ENCODE measurements around the gene SLC25A44.

Gene SLC25A44

DNA sequence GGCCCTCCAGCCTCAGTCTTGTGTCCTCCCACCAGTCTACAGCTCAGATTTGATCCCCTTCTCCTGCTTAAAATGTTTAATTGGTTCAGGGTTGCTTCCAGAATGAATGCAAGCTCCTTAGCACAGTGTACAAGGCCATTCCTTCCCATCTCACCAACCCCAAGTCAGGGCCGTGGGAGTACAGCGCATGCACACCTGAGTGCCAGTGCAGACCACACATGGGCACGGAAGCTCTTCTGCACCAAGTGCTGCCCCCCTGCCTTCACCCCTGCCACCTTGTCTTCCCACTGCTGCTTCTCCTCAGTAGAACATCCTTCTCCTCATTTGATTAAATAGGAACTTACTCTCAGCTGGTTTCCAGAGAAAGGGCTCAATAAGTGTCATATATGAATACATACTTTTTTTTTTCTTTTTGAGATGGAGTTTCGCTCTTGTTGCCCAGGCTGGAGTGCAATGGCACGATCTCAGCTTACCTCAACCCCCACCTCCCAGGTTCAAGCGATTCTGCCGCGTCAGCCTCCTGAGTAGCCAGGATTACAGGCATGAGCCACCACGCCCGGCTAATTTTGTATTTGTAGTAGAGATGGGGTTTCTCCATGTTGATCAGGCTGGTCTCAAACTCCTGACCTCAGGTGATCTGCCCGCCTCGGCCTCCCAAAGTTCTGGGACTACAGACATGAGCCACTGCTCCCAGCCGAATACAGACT is 28.2 kb downstream of the SLC25A44 start:
- in situ Hi-C loops (cut with HindIII; ENCODE audit: low pct_unique_long_range_greater_than_20kb, low sequenced_read_pairs): no loop called here
- no peak for TF ChIP-seq JUND (IDR thresholded peaks at IDR 0.05; ENCODE audit: low read depth)
- no peak for DNase-seq (ENCODE audit: low read depth in 1 of 2, low spot score in 1 of 2)

DNA sequence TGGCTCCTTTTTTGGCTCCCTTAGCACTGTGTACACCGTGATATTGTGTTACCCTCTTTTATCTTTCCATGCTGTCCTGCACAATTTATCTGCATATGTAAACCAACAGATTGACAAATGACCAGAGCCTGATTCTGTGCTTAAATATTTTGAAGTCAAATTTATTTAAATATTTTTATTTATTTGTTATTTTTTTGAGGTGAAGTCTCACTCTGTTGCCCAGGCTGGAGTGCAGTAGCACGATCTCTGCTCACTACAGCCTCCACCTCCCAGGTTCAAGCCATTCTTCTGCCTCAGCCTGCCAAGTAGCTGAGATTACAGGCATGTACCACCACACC is 31.7 kb downstream of the SLC25A44 start:
- no peak for DNase-seq (ENCODE audit: low read depth in 1 of 2, low spot score in 1 of 2)
- in situ Hi-C loops (cut with HindIII; ENCODE audit: low pct_unique_long_range_greater_than_20kb, low sequenced_read_pairs): no loop called here
- TF ChIP-seq JUND (IDR thresholded peaks at IDR 0.05; ENCODE audit: low read depth): no peak

DNA sequence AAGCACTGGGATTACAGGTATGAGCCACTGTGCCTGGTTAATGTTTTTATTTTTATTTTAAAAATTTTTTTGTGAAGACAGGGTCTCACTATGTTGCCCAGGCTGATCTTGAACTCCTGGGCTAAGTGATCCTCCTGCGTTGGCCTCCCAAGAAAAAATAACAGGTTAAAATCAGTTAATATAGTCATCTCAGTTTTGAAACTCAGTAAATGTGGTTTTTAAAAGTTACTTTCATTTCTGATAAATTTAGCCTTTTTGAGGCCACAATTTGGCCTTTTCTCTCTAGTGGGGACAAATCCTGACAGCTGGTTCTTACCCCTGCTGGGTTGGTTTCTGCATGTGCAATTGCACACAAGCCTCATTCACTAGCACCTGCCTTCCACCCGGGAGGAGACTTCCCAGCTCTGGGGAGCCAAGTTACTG is 32.2 kb downstream of the SLC25A44 start:
- in situ Hi-C loops (cut with HindIII; ENCODE audit: low pct_unique_long_range_greater_than_20kb, low sequenced_read_pairs): no loop called here
- no peak for DNase-seq (ENCODE audit: low read depth in 1 of 2, low spot score in 1 of 2)
- TF ChIP-seq JUND (IDR thresholded peaks at IDR 0.05; ENCODE audit: low read depth): no peak

DNA sequence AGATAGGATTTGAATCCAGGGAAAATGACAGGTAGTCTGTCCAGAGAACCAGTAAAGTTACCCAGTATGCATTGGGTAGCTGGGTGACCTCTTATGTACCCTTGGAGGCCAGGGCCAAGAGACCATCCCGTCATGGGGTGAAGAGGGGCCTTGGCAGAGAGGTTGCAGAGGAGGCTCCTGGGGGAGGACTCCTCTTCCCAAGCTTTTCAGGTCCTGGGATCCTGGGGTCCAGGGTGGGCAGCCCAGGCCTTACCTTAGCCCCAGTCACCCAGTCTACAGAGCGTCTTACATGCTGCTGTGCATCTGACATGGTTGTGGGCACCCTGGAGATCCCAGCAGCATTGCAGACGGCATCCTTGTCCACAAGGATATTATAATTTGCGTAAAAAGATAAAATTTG is 32.9 kb downstream of the SLC25A44 start:
- in situ Hi-C loops (cut with HindIII; ENCODE audit: low pct_unique_long_range_greater_than_20kb, low sequenced_read_pairs): no loop called here
- no peak for TF ChIP-seq JUND (IDR thresholded peaks at IDR 0.05; ENCODE audit: low read depth)
- DNase-seq (ENCODE audit: low read depth in 1 of 2, low spot score in 1 of 2): no peak

DNA sequence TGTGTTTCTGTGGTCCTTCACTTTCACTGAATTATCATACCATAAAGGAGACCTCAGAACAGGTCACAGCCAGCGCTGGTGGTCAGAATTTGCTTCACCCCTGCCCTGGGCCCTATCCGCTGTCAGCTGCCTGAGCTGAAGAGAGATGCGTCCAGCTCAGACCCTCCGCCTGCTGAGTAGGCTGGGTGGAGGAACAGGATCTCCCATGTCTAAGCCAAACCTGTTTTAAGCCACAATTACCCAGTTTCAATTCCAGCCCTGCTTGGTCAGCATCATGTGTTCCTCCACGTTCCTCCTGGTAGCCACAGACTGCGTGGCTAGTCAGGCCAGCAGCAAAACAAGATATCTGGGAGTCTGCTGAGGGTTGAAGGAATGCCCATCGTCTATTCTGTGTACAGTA is 34.6 kb downstream of the SLC25A44 start:
- no peak for DNase-seq (ENCODE audit: low read depth in 1 of 2, low spot score in 1 of 2)
- no peak for TF ChIP-seq JUND (IDR thresholded peaks at IDR 0.05; ENCODE audit: low read depth)
- in situ Hi-C loops (cut with HindIII; ENCODE audit: low pct_unique_long_range_greater_than_20kb, low sequenced_read_pairs): no loop called here

DNA sequence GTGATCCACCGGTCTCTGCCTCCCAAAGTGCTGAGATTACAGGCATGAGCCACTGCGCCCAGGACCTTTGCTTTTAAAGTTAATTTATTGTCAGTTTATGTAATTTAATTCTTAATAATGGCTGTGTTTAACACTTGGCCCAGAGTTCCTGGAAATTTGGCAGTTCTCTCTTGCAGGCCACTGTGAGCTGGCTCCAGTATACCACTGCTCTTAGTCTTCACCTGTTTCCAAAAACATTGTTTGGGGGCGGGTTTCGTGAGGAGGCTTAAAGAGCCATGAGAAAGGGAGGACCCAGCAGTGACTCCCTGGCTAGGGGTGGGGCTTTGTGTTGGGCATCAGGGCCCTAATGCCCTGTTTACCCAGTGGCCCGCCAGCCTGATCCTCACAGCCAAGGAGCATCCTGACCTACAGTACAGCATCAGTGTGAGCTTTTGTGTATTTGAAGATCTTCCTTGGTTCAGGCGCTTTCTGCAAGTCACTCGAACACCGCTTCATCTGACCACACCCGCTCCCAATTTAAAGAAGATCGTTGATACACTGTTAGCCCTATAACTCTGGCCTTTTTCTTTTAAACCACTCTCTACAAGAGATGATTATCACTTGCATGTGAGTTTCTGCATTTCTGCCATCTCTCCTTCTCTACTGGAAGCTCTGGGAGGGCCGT is 36.0 kb downstream of the SLC25A44 start:
- in situ Hi-C loops (cut with HindIII; ENCODE audit: low pct_unique_long_range_greater_than_20kb, low sequenced_read_pairs): no loop called here
- no peak for DNase-seq (ENCODE audit: low read depth in 1 of 2, low spot score in 1 of 2)
- no peak for TF ChIP-seq JUND (IDR thresholded peaks at IDR 0.05; ENCODE audit: low read depth)

DNA sequence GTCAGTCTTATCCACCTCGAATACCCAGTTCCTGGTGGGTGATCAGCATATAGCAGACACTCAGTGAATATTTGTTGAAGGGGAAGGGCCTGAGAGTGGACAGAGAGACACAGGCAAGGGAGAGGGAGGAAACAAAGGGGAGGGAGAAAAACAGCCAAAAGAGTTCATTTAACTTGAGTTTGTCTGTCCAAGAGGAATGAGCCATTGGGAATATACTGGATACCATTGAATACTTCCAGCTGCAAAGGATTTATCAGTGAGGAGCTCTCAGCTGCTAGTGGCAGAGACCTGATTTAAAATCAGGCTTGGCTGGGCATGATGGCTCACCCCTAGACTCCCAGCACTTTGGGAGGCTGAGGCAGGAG is 36.6 kb downstream of the SLC25A44 start:
- TF ChIP-seq JUND (IDR thresholded peaks at IDR 0.05; ENCODE audit: low read depth): no peak
- no peak for DNase-seq (ENCODE audit: low read depth in 1 of 2, low spot score in 1 of 2)
- in situ Hi-C loops (cut with HindIII; ENCODE audit: low pct_unique_long_range_greater_than_20kb, low sequenced_read_pairs): no loop called here

DNA sequence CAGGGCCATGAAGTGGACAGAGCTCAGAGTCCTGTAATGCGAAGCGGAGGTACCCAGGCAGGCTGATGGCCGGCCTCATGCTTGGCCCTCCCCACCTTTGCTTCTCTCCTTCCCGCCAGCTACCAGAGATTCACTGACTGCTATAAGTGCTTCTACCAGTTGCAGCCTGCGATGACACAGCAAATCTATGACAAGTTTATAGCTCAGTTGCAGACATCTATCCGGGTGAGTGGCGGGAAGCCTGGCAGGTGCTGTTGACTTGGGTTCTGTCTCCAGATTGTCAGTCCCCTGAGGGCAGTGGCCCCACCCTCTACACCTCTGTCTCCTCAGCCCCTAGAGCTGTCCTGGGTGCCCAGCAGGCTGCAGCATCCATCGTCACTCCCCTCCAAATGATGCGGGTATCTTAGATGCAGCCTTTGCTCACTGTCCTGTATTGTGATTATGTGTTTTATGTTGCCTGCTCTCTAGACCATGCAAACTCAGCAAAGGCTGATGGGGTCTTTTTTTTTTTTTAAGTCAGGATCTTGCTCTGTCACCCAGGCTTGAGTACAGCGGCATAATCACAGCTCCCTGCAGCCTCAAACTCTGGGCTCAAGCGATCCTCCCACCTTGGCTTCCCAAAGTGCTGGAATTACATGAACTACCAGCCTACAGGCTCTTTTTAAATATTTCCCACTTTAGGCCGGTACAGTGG is 38.4 kb downstream of the SLC25A44 start:
- in situ Hi-C loops (cut with HindIII; ENCODE audit: low pct_unique_long_range_greater_than_20kb, low sequenced_read_pairs): no loop called here
- no peak for TF ChIP-seq JUND (IDR thresholded peaks at IDR 0.05; ENCODE audit: low read depth)
- DNase-seq (ENCODE audit: low read depth in 1 of 2, low spot score in 1 of 2): no peak

DNA sequence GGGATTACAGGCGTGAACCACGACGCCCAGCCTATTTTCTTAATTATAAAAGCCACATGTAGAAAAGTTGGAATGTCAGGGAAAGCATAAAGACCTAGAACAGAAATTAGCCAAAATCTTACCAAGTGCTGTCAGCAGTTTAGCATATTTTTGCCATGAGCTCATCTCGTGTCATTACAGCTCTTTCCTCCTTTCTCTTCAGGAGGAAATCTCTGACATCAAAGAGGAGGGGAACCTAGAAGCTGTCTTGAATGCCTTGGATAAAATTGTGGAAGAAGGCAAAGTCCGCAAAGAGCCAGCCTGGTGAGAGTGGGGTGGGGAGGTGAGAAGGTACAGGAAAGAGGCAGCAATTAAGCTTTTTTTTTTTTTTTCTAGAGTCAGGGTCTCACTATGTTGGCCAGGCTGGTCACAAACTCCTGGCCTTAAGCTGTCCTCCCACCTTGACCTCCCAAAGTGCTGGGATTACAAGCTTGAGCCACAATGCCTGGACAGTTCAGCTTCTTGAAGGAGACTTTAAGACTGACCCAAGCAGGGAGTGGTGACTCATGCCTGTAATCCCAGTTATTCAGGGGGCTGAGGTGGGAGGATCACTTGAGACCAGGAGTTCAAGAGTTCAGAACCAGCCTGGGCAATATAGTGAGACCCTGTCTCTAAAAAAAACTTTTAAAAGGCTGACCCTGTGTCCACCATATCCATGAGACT is 39.7 kb downstream of the SLC25A44 start:
- DNase-seq (ENCODE audit: low read depth in 1 of 2, low spot score in 1 of 2): no peak

DNA sequence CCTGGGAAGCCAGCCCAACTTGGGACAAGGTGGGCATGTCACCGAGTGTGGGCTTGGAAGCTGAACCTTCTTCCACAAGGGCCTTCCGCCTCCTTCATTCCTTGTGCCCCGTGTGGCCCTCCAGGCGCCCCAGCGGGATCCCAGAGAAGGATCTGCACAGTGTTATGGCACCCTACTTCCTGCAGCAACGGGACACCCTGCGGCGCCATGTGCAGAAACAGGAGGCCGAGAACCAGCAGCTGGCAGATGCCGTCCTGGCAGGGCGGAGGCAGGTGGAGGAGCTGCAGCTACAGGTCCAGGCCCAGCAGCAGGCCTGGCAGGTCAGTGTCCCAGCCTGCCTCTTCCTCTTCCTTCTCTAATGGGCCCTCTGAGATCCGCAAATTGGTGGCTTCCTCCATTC is 42.3 kb downstream of the SLC25A44 start:
- in situ Hi-C loops (cut with HindIII; ENCODE audit: low pct_unique_long_range_greater_than_20kb, low sequenced_read_pairs): no loop called here

More for the DNA sequence above, 39.7 kb downstream of the SLC25A44 start:
- TF ChIP-seq JUND (IDR thresholded peaks at IDR 0.05; ENCODE audit: low read depth): no peak
- in situ Hi-C loops (cut with HindIII; ENCODE audit: low pct_unique_long_range_greater_than_20kb, low sequenced_read_pairs): no loop called here

DNA sequence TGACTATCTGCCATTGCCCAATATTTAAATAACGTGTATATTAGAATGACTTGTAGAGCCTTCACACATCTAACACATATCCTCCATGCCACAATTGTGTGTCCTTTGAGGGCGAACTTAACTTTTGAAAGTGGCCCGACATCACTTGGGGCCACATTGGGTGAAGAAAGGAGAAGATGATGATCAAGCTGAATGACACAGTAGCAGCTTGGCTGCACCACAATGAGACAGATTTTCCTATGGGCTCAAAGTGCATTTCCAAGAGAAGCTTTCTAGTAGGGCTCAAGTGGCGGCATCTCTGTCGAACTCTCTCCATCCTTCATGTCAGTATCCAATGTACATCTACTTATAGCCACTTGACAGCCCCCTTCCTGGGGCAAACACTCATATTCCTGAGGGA is 44.3 kb downstream of the SLC25A44 start:
- no peak for TF ChIP-seq JUND (IDR thresholded peaks at IDR 0.05; ENCODE audit: low read depth)
- in situ Hi-C loops (cut with HindIII; ENCODE audit: low pct_unique_long_range_greater_than_20kb, low sequenced_read_pairs): no loop called here
- no peak for DNase-seq (ENCODE audit: low read depth in 1 of 2, low spot score in 1 of 2)

More for the DNA sequence above, 42.3 kb downstream of the SLC25A44 start:
- DNase-seq (ENCODE audit: low read depth in 1 of 2, low spot score in 1 of 2): no peak
- no peak for TF ChIP-seq JUND (IDR thresholded peaks at IDR 0.05; ENCODE audit: low read depth)

DNA sequence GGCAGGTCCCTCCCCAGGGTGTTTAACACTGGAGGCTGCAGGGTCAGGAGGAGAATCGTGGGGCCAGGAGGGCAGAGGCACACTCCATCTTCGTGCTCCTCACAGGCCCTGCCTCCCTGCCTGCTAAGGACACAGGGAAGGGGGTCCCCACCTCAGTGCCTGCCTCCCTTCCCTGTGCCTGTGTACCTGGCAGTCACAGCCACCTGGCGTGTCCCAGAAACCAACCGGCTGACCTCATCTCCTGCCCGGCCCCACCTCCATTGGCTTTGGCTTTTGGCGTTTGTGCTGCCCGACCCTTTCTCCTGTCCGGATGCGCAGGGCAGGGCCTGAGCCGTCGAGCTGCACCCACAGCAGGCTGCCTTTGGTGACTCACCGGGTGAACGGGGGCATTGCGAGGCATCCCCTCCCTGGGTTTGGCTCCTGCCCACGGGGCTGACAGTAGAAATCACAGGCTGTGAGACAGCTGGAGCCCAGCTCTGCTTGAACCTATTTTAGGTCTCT is 47.5 kb downstream of the SLC25A44 start:
- in situ Hi-C loops (cut with HindIII; ENCODE audit: low pct_unique_long_range_greater_than_20kb, low sequenced_read_pairs): no loop called here
- no peak for TF ChIP-seq JUND (IDR thresholded peaks at IDR 0.05; ENCODE audit: low read depth)
- no peak for DNase-seq (ENCODE audit: low read depth in 1 of 2, low spot score in 1 of 2)

DNA sequence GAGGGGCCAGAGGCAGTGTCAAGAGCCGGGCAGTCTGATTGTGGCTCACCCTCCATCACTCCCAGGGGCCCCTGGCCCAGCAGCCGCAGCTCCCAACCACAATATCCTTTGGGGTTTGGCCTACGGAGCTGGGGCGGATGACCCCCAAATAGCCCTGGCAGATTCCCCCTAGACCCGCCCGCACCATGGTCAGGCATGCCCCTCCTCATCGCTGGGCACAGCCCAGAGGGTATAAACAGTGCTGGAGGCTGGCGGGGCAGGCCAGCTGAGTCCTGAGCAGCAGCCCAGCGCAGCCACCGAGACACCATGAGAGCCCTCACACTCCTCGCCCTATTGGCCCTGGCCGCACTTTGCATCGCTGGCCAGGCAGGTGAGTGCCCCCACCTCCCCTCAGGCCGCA is 48.0 kb downstream of the SLC25A44 start, which contains the start of gene BGLAP:
BGLAP (plus strand) TSS at position 259 of the 400 bp plus-strand sequence; CDS start at position 307, 48 bp downstream.
- no peak for DNase-seq (ENCODE audit: low read depth in 1 of 2, low spot score in 1 of 2)
- TF ChIP-seq JUND (IDR thresholded peaks at IDR 0.05; ENCODE audit: low read depth): no peak
- in situ Hi-C loops (cut with HindIII; ENCODE audit: low pct_unique_long_range_greater_than_20kb, low sequenced_read_pairs): no loop called here

Measured in T47D (cell line).